LHCN-M2 (cell line): ENCODE data around the gene ZEB2. TPM values are rescaled to one million over a fixed set of nuclear protein-coding genes. Genes with fewer than 3 reads are reported as not detected.
A peak's percentile ranks its signal among the peaks of the same experiment; 100 is the strongest.

ENCODE experiments used
- DNase-seq: peaks from one replicate; pipeline ENCODE4 v3.0.0-alpha.2; 2012; ENCODE audit warnings: low read depth
- total RNA-seq: library from RNA; depleted of rRNA; stranded (reverse); fragments of >200 nt; gene quantifications from 2 replicates; pipeline ENCODE4 v1.2.3, GENCODE V29; 2014

The ZEB2 gene
- total RNA-seq, 1 experiment from 2014 or later: 52.9 TPM

- peak; percentile 83 for DNase-seq
Observed at GRCh38 chr2:144513388-144514101, 6.4 kb downstream of the ZEB2 start.

- peak; percentile 25 for DNase-seq
Observed at GRCh38 chr2:144512891-144513351, 7.0 kb downstream of the ZEB2 start.

GRCh38 chr2:144512470-144512869, 7.4 kb downstream of the ZEB2 start:
- no peak for DNase-seq

- peak; percentile 29 for DNase-seq
Observed at GRCh38 chr2:144511937-144512336, 8.0 kb downstream of the ZEB2 start.

- no peak for DNase-seq
Observed at GRCh38 chr2:144511226-144511810, 8.6 kb downstream of the ZEB2 start.

GRCh38 chr2:144510294-144510991, 9.5 kb downstream of the ZEB2 start:
- peak; percentile 60 for DNase-seq

- DNase-seq: no peak
Observed at GRCh38 chr2:144509879-144510221, 10.1 kb downstream of the ZEB2 start.

- peak; percentile 23 for DNase-seq
Observed at GRCh38 chr2:144509001-144509878, 10.7 kb downstream of the ZEB2 start.

GRCh38 chr2:144508172-144508851, 11.6 kb downstream of the ZEB2 start:
- no peak for DNase-seq

GRCh38 chr2:144507441-144508171, 12.3 kb downstream of the ZEB2 start:
- DNase-seq: peak; percentile 15

GRCh38 chr2:144505245-144505831, 14.6 kb downstream of the ZEB2 start:
- DNase-seq: peak; percentile 34

GRCh38 chr2:144504218-144504641, 15.7 kb downstream of the ZEB2 start:
- no peak for DNase-seq

- no peak for DNase-seq
Observed at GRCh38 chr2:144503242-144503641, 16.7 kb downstream of the ZEB2 start.

- DNase-seq: no peak
Observed at GRCh38 chr2:144502369-144502768, 17.6 kb downstream of the ZEB2 start.

GRCh38 chr2:144501627-144502026, 18.3 kb downstream of the ZEB2 start:
- no peak for DNase-seq

- peak; percentile 43 for DNase-seq
Observed at GRCh38 chr2:144501118-144501517, 18.8 kb downstream of the ZEB2 start.

- DNase-seq: no peak
Observed at GRCh38 chr2:144500563-144500962, 19.4 kb downstream of the ZEB2 start.

GRCh38 chr2:144498277-144498676, 21.6 kb downstream of the ZEB2 start:
- no peak for DNase-seq

GRCh38 chr2:144496977-144497598, 22.8 kb downstream of the ZEB2 start:
- DNase-seq: no peak
